ENCODE measurements around the gene WDHD1. TPM values are rescaled to one million over a fixed set of nuclear protein-coding genes. Genes with fewer than 3 reads are reported as not detected.
A peak's percentile ranks its signal among the peaks of the same experiment; 100 is the strongest.

Gene WDHD1
- total and polyA plus RNA-seq, 2 of the 8 experiments (the other 6 are each of a cell fraction or from before 2014, with no cell fraction given): 17.8 to 87.9 TPM

GRCh38 chr14:55053018-55053417, 26.1 kb upstream of the WDHD1 start:
- peaks cover 2 to 4% of the 10 kb centered on the region in 2 experiments for H4K20me1 ChIP-seq (replicated peaks in 1 of 2; ENCODE audit: control insufficient read depth in 1 of 2, insufficient read depth in 2 of 2, low read length in 2 of 2)
- H3K4ac ChIP-seq (replicated peaks; ENCODE audit: insufficient read length, low read depth, low read length): no peak overlapping the region
- no peak overlapping the region for H4K5ac ChIP-seq (ENCODE audit: insufficient read length, low read depth, low read length)
- peak overlapping the region; percentile 99 for H3K27ac ChIP-seq (ENCODE audit: low read depth, low read length)
- peaks cover 0 to 18% (median 0%) of the 10 kb centered on the region in 4 experiments; a peak in 1 of 8 replicates for H3K36me3 ChIP-seq (ENCODE audit: control insufficient read depth in 2 of 4, insufficient read depth in 4 of 4, low read length in 3 of 4)
- H3K79me1 ChIP-seq (ENCODE audit: low read depth, low read length): peaks cover 2% of the 10 kb centered on the region; the same call in 1 of the 2 replicates
- H4K91ac ChIP-seq (replicated peaks; ENCODE audit: insufficient read length, low read length): no peak overlapping the region
- peaks cover 20 to 59% of the 10 kb centered on the region in 2 experiments for H3K79me2 ChIP-seq (ENCODE audit: control insufficient read depth in 1 of 2, insufficient read depth in 2 of 2, low read length in 2 of 2)
- H3K14ac ChIP-seq (ENCODE audit: insufficient read length): no peak overlapping the region
- CTCF ChIA-PET (ENCODE audit: partially characterized antibody): interaction anchor here (0.8 to 2.5 kb wide), 3 partner anchors 8 to 15 kb away, joined by 3 to 8 read pairs (median 6); no protein-coding TSS in a partner anchor
- H3K9ac ChIP-seq (replicated peaks in 1 of 4; ENCODE audit: extremely low read depth in 1 of 4, low read depth in 3 of 4, low read length in 3 of 4): peak overlapping the region in 2 of 4 experiments; percentile 99 to 100; a peak in 3 of 7 replicates
- H2BK5ac ChIP-seq (ENCODE audit: low read depth, low read length): no peak overlapping the region
- no peaks in the 10 kb centered on the region for H3K9me3 ChIP-seq (ENCODE audit: insufficient read depth in 2 of 2, low read depth in 1 of 2, low read length in 1 of 2)
- no peak overlapping the region for H2AFZ ChIP-seq (ENCODE audit: low read length)
- 85% methylated on average over 6 of the region's 6 CpGs; no CpG with 5 or more reads in 1 of the 2 experiments for WGBS, 2 experiments (ENCODE audit: extremely low coverage in 1 of 2, insufficient coverage in 1 of 2, insufficient read length in 1 of 2, insufficient replicate concordance in 2 of 2, low coverage in 1 of 2, low lambda C conversion rate in 2 of 2, missing lambda C conversion rate in 1 of 2)
- peaks cover 4% of the 10 kb centered on the region; the same call in 1 of the 2 replicates for H3K23me2 ChIP-seq (ENCODE audit: low read depth, low read length)
- H3K56ac ChIP-seq (replicated peaks; ENCODE audit: insufficient read length, low read depth, low read length): no peak overlapping the region
- H2BK15ac ChIP-seq (ENCODE audit: low read length): no peak overlapping the region
- POLR2A ChIA-PET (ENCODE audit: partially characterized antibody): interaction anchor here (1.0 to 6.7 kb wide), 11 partner anchors 7 to 565 kb away, joined by 3 to 101 read pairs (median 6); partner anchors contain the start of genes DLGAP5, SOCS4 and WDHD1
- H4K8ac ChIP-seq (ENCODE audit: extremely low read depth, insufficient read depth, low read length): no peak overlapping the region
- no peak overlapping the region for H2BK20ac ChIP-seq (ENCODE audit: low read length)
- no peak overlapping the region for H3K23ac ChIP-seq (ENCODE audit: insufficient read length)
- H2AK5ac ChIP-seq (ENCODE audit: low read depth, low read length): peak overlapping the region; percentile 28; the same call in 1 of the 2 replicates
- FAIRE-seq (no peak), DNase-seq (ENCODE audit: low read depth in 1 of 2, low spot score in 2 of 2) (no peak)
- no peak overlapping the region for H2BK120ac ChIP-seq (replicated peaks; ENCODE audit: low read depth, low read length)
- H3K18ac ChIP-seq (ENCODE audit: extremely low read depth, low read length): no peak overlapping the region
- H3K27me3 ChIP-seq (replicated peaks in 1 of 4; ENCODE audit: control insufficient read depth in 3 of 4, extremely low read depth in 1 of 4, insufficient read depth in 3 of 4, low read length in 3 of 4): no peaks in the 10 kb centered on the region
- peak overlapping the region; percentile 11 to 97 (median 84); a peak in 7 of 8 replicates for H3K4me3 ChIP-seq (ENCODE audit: extremely low read depth in 1 of 4, insufficient read depth in 2 of 4, low read depth in 3 of 4, low read length in 4 of 4)
- H2BK12ac ChIP-seq (ENCODE audit: low read depth, low read length): peak overlapping the region; percentile 33; the same call in 1 of the 2 replicates
- H3K4me1 ChIP-seq (replicated peaks in 1 of 4; ENCODE audit: control insufficient read depth in 3 of 4, insufficient read depth in 4 of 4, low read length in 3 of 4): peaks cover 0 to 2% (median 0%) of the 10 kb centered on the region in 4 experiments; a peak in 5 of 7 replicates
- peak overlapping the region; percentile 84 to 91 for H3K4me2 ChIP-seq (ENCODE audit: insufficient read depth in 1 of 2, low read depth in 2 of 2, low read length in 2 of 2)
- TF ChIP-seq FOSL1 (IDR thresholded peaks at IDR 0.05; ENCODE audit: insufficient read depth, low read depth, low read length) (no peak), MAFK (IDR thresholded peaks at IDR 0.05; ENCODE audit: low read depth, low read length) (no peak), KDM1A (IDR thresholded peaks at IDR 0.05; ENCODE audit: borderline replicate concordance, low read length) (no peak), TAF7 (optimal IDR thresholded peaks at IDR 0.05; ENCODE audit: borderline replicate concordance, low read depth, low read length) (no peak), ASH2L (IDR thresholded peaks at IDR 0.05; ENCODE audit: low read length) (no peak), POLR2A (IDR thresholded peaks at IDR 0.05; ENCODE audit: control extremely low read depth in 1 of 2, low read depth in 2 of 2, low read length in 2 of 2) (no peak; a peak in 1 of 3 replicates), EGR1 (IDR thresholded peaks at IDR 0.05; ENCODE audit: borderline replicate concordance, low read depth, low read length) (no peak), CHD1 (IDR thresholded peaks at IDR 0.05; ENCODE audit: low read depth, low read length) (no peak)
- TF ChIP-seq, protein P1, sequence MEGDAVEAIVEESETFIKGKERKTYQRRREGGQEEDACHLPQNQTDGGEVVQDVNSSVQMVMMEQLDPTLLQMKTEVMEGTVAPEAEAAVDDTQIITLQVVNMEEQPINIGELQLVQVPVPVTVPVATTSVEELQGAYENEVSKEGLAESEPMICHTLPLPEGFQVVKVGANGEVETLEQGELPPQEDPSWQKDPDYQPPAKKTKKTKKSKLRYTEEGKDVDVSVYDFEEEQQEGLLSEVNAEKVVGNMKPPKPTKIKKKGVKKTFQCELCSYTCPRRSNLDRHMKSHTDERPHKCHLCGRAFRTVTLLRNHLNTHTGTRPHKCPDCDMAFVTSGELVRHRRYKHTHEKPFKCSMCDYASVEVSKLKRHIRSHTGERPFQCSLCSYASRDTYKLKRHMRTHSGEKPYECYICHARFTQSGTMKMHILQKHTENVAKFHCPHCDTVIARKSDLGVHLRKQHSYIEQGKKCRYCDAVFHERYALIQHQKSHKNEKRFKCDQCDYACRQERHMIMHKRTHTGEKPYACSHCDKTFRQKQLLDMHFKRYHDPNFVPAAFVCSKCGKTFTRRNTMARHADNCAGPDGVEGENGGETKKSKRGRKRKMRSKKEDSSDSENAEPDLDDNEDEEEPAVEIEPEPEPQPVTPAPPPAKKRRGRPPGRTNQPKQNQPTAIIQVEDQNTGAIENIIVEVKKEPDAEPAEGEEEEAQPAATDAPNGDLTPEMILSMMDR (IDR thresholded peaks at IDR 0.05; ENCODE audit: control extremely low read depth in 1 of 3, insufficient read depth in 1 of 3, low read depth in 1 of 3, low read length in 3 of 3): no peak
- TF ChIP-seq, protein P2, sequence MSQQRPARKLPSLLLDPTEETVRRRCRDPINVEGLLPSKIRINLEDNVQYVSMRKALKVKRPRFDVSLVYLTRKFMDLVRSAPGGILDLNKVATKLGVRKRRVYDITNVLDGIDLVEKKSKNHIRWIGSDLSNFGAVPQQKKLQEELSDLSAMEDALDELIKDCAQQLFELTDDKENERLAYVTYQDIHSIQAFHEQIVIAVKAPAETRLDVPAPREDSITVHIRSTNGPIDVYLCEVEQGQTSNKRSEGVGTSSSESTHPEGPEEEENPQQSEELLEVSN (IDR thresholded peaks at IDR 0.05): no peak

Data from H1 (cell line).